ENCODE results near the gene UNC5B. TPM values are rescaled to one million over a fixed set of nuclear protein-coding genes. Genes with fewer than 3 reads are reported as not detected.

UNC5B gene
- total RNA-seq, 1 experiment from 2014 or later: 49.6 TPM

GRCh38 chr10:71303569-71303907 lies 91.2 kb downstream of the UNC5B start:
- Mint-ChIP-seq H3K27ac (no peak overlapping the region; the same call in 1 of the 2 replicates), H3K4me3 (no peak overlapping the region), H3K4me1 (no peaks in the 10 kb centered on the region), H3K36me3 (peaks cover 5% of the 10 kb centered on the region; the same call in 1 of the 2 replicates), H3K9me3 (no peaks in the 10 kb centered on the region), H3K27me3 (ENCODE audit: low read depth) (no peaks in the 10 kb centered on the region)
- DNase-seq (ENCODE audit: low spot score): no peak
- TF ChIP-seq ZBTB21 (CRISPR knock-in tag; IDR thresholded peaks at IDR 0.05; ENCODE audit: borderline replicate concordance) (no peak), EMX1 (CRISPR knock-in tag; IDR thresholded peaks at IDR 0.05) (no peak), ZMAT4 (CRISPR knock-in tag; IDR thresholded peaks at IDR 0.05) (no peak), ZNF425 (CRISPR knock-in tag; conservative IDR thresholded peaks at IDR 0.05) (no peak), NR2C2 (CRISPR knock-in tag; IDR thresholded peaks at IDR 0.05) (no peak), SP1 (CRISPR knock-in tag; conservative IDR thresholded peaks at IDR 0.05) (no peak), JAZF1 (CRISPR knock-in tag; IDR thresholded peaks at IDR 0.05) (no peak)
- TF ChIP-seq, protein P1, sequence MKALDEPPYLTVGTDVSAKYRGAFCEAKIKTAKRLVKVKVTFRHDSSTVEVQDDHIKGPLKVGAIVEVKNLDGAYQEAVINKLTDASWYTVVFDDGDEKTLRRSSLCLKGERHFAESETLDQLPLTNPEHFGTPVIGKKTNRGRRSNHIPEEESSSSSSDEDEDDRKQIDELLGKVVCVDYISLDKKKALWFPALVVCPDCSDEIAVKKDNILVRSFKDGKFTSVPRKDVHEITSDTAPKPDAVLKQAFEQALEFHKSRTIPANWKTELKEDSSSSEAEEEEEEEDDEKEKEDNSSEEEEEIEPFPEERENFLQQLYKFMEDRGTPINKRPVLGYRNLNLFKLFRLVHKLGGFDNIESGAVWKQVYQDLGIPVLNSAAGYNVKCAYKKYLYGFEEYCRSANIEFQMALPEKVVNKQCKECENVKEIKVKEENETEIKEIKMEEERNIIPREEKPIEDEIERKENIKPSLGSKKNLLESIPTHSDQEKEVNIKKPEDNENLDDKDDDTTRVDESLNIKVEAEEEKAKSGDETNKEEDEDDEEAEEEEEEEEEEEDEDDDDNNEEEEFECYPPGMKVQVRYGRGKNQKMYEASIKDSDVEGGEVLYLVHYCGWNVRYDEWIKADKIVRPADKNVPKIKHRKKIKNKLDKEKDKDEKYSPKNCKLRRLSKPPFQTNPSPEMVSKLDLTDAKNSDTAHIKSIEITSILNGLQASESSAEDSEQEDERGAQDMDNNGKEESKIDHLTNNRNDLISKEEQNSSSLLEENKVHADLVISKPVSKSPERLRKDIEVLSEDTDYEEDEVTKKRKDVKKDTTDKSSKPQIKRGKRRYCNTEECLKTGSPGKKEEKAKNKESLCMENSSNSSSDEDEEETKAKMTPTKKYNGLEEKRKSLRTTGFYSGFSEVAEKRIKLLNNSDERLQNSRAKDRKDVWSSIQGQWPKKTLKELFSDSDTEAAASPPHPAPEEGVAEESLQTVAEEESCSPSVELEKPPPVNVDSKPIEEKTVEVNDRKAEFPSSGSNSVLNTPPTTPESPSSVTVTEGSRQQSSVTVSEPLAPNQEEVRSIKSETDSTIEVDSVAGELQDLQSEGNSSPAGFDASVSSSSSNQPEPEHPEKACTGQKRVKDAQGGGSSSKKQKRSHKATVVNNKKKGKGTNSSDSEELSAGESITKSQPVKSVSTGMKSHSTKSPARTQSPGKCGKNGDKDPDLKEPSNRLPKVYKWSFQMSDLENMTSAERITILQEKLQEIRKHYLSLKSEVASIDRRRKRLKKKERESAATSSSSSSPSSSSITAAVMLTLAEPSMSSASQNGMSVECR (CRISPR knock-in tag; IDR thresholded peaks at IDR 0.05; ENCODE audit: borderline replicate concordance): no peak
- TF ChIP-seq, protein P2, sequence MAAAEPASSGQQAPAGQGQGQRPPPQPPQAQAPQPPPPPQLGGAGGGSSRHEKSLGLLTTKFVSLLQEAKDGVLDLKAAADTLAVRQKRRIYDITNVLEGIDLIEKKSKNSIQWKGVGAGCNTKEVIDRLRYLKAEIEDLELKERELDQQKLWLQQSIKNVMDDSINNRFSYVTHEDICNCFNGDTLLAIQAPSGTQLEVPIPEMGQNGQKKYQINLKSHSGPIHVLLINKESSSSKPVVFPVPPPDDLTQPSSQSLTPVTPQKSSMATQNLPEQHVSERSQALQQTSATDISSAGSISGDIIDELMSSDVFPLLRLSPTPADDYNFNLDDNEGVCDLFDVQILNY (CRISPR knock-in tag; IDR thresholded peaks at IDR 0.05): no peak
- POLR2A ChIA-PET: no interaction called here
- CTCF ChIA-PET: interaction anchor here (1.2 kb wide), 2 partner anchors 393 to 405 kb away, joined by 3 read pairs; no protein-coding TSS in a partner anchor
- no peak for ATAC-seq

- Mint-ChIP-seq H3K36me3 (no peaks in the 10 kb centered on the region), H3K9me3 (no peaks in the 10 kb centered on the region), H3K4me3 (no peak overlapping the region), H3K27me3 (ENCODE audit: low read depth) (no peaks in the 10 kb centered on the region), H3K4me1 (peaks cover 5% of the 10 kb centered on the region), H3K27ac (no peak overlapping the region)
- ChIA-PET POLR2A (interaction anchor here (1.2 kb wide), 1 partner anchor 35 kb away, joined by 3 read pairs; no protein-coding TSS in a partner anchor), CTCF (interaction anchor here (0.5 kb wide), 1 partner anchor 10 kb away, joined by 5 read pairs; no protein-coding TSS in a partner anchor)
- no peak for DNase-seq (ENCODE audit: low spot score)
- ATAC-seq: no peak
- TF ChIP-seq ZNF263 (CRISPR knock-in tag; IDR thresholded peaks at IDR 0.05; ENCODE audit: low read depth) (no peak), ZNF396 (CRISPR knock-in tag; IDR thresholded peaks at IDR 0.05; ENCODE audit: borderline replicate concordance) (no peak), FOXJ3 (CRISPR knock-in tag; IDR thresholded peaks at IDR 0.05; ENCODE audit: borderline replicate concordance) (no peak)
These were observed 92.5 kb downstream of the UNC5B start for GRCh38 chr10:71304914-71305313.

DNA sequence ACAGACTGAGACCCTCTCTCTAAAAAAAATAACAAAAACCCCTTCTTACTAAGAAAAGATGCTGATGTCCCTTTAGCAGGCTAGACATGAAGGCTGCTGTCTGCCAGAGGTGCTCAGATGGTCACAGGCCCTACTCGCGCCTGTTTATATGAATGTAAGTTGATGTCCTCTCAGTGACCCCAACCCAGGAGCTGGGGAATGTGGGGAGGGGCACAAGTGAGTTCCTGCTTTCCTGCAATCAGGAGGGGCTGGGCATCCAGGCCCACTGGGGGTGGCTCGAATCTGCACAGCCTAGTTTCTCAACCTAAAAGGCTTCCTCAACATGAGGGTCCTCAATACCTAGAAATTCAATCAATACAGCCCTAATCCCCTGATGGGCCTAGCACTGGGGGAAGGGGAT lies 94.6 kb downstream of the UNC5B start:
- Mint-ChIP-seq H3K4me1 (peaks cover 5% of the 10 kb centered on the region), H3K27me3 (ENCODE audit: low read depth) (no peaks in the 10 kb centered on the region; the same call in none of the 2 replicates), H3K36me3 (no peaks in the 10 kb centered on the region), H3K9me3 (no peaks in the 10 kb centered on the region), H3K4me3 (no peak overlapping the region), H3K27ac (no peak overlapping the region)
- POLR2A ChIA-PET: no interaction called here
- DNase-seq (ENCODE audit: low spot score) (no peak), ATAC-seq (no peak)
- CTCF ChIA-PET: interaction anchor here (1.1 to 2.4 kb wide), 3 partner anchors 11 to 404 kb away, joined by 3 to 10 read pairs (median 4); no protein-coding TSS in a partner anchor
- TF ChIP-seq, protein P3, sequence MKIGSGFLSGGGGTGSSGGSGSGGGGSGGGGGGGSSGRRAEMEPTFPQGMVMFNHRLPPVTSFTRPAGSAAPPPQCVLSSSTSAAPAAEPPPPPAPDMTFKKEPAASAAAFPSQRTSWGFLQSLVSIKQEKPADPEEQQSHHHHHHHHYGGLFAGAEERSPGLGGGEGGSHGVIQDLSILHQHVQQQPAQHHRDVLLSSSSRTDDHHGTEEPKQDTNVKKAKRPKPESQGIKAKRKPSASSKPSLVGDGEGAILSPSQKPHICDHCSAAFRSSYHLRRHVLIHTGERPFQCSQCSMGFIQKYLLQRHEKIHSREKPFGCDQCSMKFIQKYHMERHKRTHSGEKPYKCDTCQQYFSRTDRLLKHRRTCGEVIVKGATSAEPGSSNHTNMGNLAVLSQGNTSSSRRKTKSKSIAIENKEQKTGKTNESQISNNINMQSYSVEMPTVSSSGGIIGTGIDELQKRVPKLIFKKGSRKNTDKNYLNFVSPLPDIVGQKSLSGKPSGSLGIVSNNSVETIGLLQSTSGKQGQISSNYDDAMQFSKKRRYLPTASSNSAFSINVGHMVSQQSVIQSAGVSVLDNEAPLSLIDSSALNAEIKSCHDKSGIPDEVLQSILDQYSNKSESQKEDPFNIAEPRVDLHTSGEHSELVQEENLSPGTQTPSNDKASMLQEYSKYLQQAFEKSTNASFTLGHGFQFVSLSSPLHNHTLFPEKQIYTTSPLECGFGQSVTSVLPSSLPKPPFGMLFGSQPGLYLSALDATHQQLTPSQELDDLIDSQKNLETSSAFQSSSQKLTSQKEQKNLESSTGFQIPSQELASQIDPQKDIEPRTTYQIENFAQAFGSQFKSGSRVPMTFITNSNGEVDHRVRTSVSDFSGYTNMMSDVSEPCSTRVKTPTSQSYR (CRISPR knock-in tag; IDR thresholded peaks at IDR 0.05): no peak
- TF ChIP-seq FOXJ3 (CRISPR knock-in tag; IDR thresholded peaks at IDR 0.05; ENCODE audit: borderline replicate concordance): no peak
- TF ChIP-seq PRRX2 (CRISPR knock-in tag; IDR thresholded peaks at IDR 0.05): no peak
- no peak for TF ChIP-seq ZNF232 (CRISPR knock-in tag; IDR thresholded peaks at IDR 0.05)
- TF ChIP-seq ZBTB21 (CRISPR knock-in tag; IDR thresholded peaks at IDR 0.05; ENCODE audit: borderline replicate concordance): no peak
- TF ChIP-seq, protein P4, sequence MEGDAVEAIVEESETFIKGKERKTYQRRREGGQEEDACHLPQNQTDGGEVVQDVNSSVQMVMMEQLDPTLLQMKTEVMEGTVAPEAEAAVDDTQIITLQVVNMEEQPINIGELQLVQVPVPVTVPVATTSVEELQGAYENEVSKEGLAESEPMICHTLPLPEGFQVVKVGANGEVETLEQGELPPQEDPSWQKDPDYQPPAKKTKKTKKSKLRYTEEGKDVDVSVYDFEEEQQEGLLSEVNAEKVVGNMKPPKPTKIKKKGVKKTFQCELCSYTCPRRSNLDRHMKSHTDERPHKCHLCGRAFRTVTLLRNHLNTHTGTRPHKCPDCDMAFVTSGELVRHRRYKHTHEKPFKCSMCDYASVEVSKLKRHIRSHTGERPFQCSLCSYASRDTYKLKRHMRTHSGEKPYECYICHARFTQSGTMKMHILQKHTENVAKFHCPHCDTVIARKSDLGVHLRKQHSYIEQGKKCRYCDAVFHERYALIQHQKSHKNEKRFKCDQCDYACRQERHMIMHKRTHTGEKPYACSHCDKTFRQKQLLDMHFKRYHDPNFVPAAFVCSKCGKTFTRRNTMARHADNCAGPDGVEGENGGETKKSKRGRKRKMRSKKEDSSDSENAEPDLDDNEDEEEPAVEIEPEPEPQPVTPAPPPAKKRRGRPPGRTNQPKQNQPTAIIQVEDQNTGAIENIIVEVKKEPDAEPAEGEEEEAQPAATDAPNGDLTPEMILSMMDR (IDR thresholded peaks at IDR 0.05): no peak
- no peak for TF ChIP-seq ZNF416 (CRISPR knock-in tag; IDR thresholded peaks at IDR 0.05)
- no peak for TF ChIP-seq KAT7 (CRISPR knock-in tag; IDR thresholded peaks at IDR 0.05; ENCODE audit: borderline replicate concordance)
- no peak for TF ChIP-seq ELF4 (CRISPR knock-in tag; IDR thresholded peaks at IDR 0.05; ENCODE audit: low read depth)
- TF ChIP-seq HMGA2 (CRISPR knock-in tag; IDR thresholded peaks at IDR 0.05): no peak

Measured in WTC11 (cell line).